Measurements from ENCODE around the gene SLC12A3.

Gene SLC12A3

GRCh38 chr16:56939801-56940200 lies 74.8 kb downstream of the SLC12A3 start:
- H3K9ac ChIP-seq (ENCODE audit: low read depth, low read length), result no peak overlapping the region
- H3K9me3 ChIP-seq (ENCODE audit: control insufficient read depth, insufficient read depth, low read length), result no peaks in the 10 kb centered on the region
- no peaks in the 10 kb centered on the region for H3K4me1 ChIP-seq (ENCODE audit: insufficient read depth, low read length)
- H3K36me3 ChIP-seq (ENCODE audit: insufficient read depth, low read length), result peaks cover 60% of the 10 kb centered on the region

- Histone ChIP-seq H3K4me1 (ENCODE audit: insufficient read depth, low read length) (no peaks in the 10 kb centered on the region), H3K9me3 (ENCODE audit: control insufficient read depth, insufficient read depth, low read length) (no peaks in the 10 kb centered on the region), H3K9ac (ENCODE audit: low read depth, low read length) (no peak overlapping the region), H3K36me3 (ENCODE audit: insufficient read depth, low read length) (peaks cover 60% of the 10 kb centered on the region)
These were observed 76.1 kb downstream of the SLC12A3 start for GRCh38 chr16:56941092-56941491.

- H3K9ac ChIP-seq (ENCODE audit: low read depth, low read length), result no peak overlapping the region
- H3K4me1 ChIP-seq (ENCODE audit: insufficient read depth, low read length), result no peaks in the 10 kb centered on the region
- peaks cover 59% of the 10 kb centered on the region for H3K36me3 ChIP-seq (ENCODE audit: insufficient read depth, low read length)
- no peaks in the 10 kb centered on the region for H3K9me3 ChIP-seq (ENCODE audit: control insufficient read depth, insufficient read depth, low read length)
These were observed 76.9 kb downstream of the SLC12A3 start for GRCh38 chr16:56941856-56942331.

GRCh38 chr16:56943761-56944375 lies 78.9 kb downstream of the SLC12A3 start:
- Histone ChIP-seq H3K9ac (ENCODE audit: low read depth, low read length) (no peak overlapping the region), H3K36me3 (ENCODE audit: insufficient read depth, low read length) (peaks cover 52% of the 10 kb centered on the region)

GRCh38 chr16:56944954-56945839 lies 80.2 kb downstream of the SLC12A3 start:
- Histone ChIP-seq H3K9me3 (ENCODE audit: control insufficient read depth, insufficient read depth, low read length) (no peaks in the 10 kb centered on the region), H3K4me1 (ENCODE audit: insufficient read depth, low read length) (no peaks in the 10 kb centered on the region), H3K9ac (ENCODE audit: low read depth, low read length) (no peak overlapping the region), H3K36me3 (ENCODE audit: insufficient read depth, low read length) (peaks cover 39% of the 10 kb centered on the region)

More at GRCh38 chr16:56943761-56944375, 78.9 kb downstream of the SLC12A3 start:
- H3K4me1 ChIP-seq (ENCODE audit: insufficient read depth, low read length), result no peaks in the 10 kb centered on the region
- H3K9me3 ChIP-seq (ENCODE audit: control insufficient read depth, insufficient read depth, low read length), result no peaks in the 10 kb centered on the region

- H3K4me1 ChIP-seq (ENCODE audit: insufficient read depth, low read length), result no peaks in the 10 kb centered on the region
- H3K36me3 ChIP-seq (ENCODE audit: insufficient read depth, low read length), result peaks cover 33% of the 10 kb centered on the region
- no peaks in the 10 kb centered on the region for H3K9me3 ChIP-seq (ENCODE audit: control insufficient read depth, insufficient read depth, low read length)
- no peak overlapping the region for H3K9ac ChIP-seq (ENCODE audit: low read depth, low read length)
These were observed 81.0 kb downstream of the SLC12A3 start for GRCh38 chr16:56945847-56946527.

GRCh38 chr16:56946767-56947603 lies 82.0 kb downstream of the SLC12A3 start:
- no peak overlapping the region for H3K9ac ChIP-seq (ENCODE audit: low read depth, low read length)
- no peaks in the 10 kb centered on the region for H3K9me3 ChIP-seq (ENCODE audit: control insufficient read depth, insufficient read depth, low read length)
- H3K36me3 ChIP-seq (ENCODE audit: insufficient read depth, low read length), result peaks cover 24% of the 10 kb centered on the region
- H3K4me1 ChIP-seq (ENCODE audit: insufficient read depth, low read length), result no peaks in the 10 kb centered on the region

GRCh38 chr16:56947604-56947995 lies 82.6 kb downstream of the SLC12A3 start:
- H3K9ac ChIP-seq (ENCODE audit: low read depth, low read length), result no peak overlapping the region
- H3K4me1 ChIP-seq (ENCODE audit: insufficient read depth, low read length), result no peaks in the 10 kb centered on the region
- H3K9me3 ChIP-seq (ENCODE audit: control insufficient read depth, insufficient read depth, low read length), result no peaks in the 10 kb centered on the region
- peaks cover 19% of the 10 kb centered on the region for H3K36me3 ChIP-seq (ENCODE audit: insufficient read depth, low read length)

GRCh38 chr16:56948234-56948633 lies 83.2 kb downstream of the SLC12A3 start:
- H3K9ac ChIP-seq (ENCODE audit: low read depth, low read length), result no peak overlapping the region
- H3K36me3 ChIP-seq (ENCODE audit: insufficient read depth, low read length), result peaks cover 18% of the 10 kb centered on the region
- no peaks in the 10 kb centered on the region for H3K9me3 ChIP-seq (ENCODE audit: control insufficient read depth, insufficient read depth, low read length)
- no peaks in the 10 kb centered on the region for H3K4me1 ChIP-seq (ENCODE audit: insufficient read depth, low read length)

GRCh38 chr16:56950051-56950450 lies 85.0 kb downstream of the SLC12A3 start:
- Histone ChIP-seq H3K9ac (ENCODE audit: low read depth, low read length) (no peak overlapping the region), H3K4me1 (ENCODE audit: insufficient read depth, low read length) (no peaks in the 10 kb centered on the region)

GRCh38 chr16:56950455-56950854 lies 85.4 kb downstream of the SLC12A3 start:
- no peak overlapping the region for H3K9ac ChIP-seq (ENCODE audit: low read depth, low read length)

More at GRCh38 chr16:56950051-56950450, 85.0 kb downstream of the SLC12A3 start:
- Histone ChIP-seq H3K36me3 (ENCODE audit: insufficient read depth, low read length) (peaks cover 4% of the 10 kb centered on the region; the same call in 1 of the 2 replicates), H3K9me3 (ENCODE audit: control insufficient read depth, insufficient read depth, low read length) (no peaks in the 10 kb centered on the region)

GRCh38 chr16:56950881-56951771 lies 86.1 kb downstream of the SLC12A3 start:
- Histone ChIP-seq H3K4me1 (ENCODE audit: insufficient read depth, low read length) (no peaks in the 10 kb centered on the region), H3K36me3 (ENCODE audit: insufficient read depth, low read length) (no peaks in the 10 kb centered on the region), H3K9ac (ENCODE audit: low read depth, low read length) (no peak overlapping the region), H3K9me3 (ENCODE audit: control insufficient read depth, insufficient read depth, low read length) (no peaks in the 10 kb centered on the region)

More at GRCh38 chr16:56950455-56950854, 85.4 kb downstream of the SLC12A3 start:
- Histone ChIP-seq H3K36me3 (ENCODE audit: insufficient read depth, low read length) (no peaks in the 10 kb centered on the region), H3K9me3 (ENCODE audit: control insufficient read depth, insufficient read depth, low read length) (no peaks in the 10 kb centered on the region), H3K4me1 (ENCODE audit: insufficient read depth, low read length) (no peaks in the 10 kb centered on the region)

- Histone ChIP-seq H3K9ac (ENCODE audit: low read depth, low read length) (no peak overlapping the region), H3K36me3 (ENCODE audit: insufficient read depth, low read length) (no peaks in the 10 kb centered on the region), H3K9me3 (ENCODE audit: control insufficient read depth, insufficient read depth, low read length) (no peaks in the 10 kb centered on the region), H3K4me1 (ENCODE audit: insufficient read depth, low read length) (no peaks in the 10 kb centered on the region)
These were observed 88.0 kb downstream of the SLC12A3 start for GRCh38 chr16:56953006-56953405.

Measured in ES-I3 (cell line).